Activated CD4-positive, alpha-beta memory T cell treated with anti-CD3 and anti-CD28 coated beads, Interleukin-2, amount 10 ng/mL, durations not matched to agents 7 days and 5 days (primary cell): ENCODE results near the gene OR6N1. TPM values are rescaled to one million over a fixed set of nuclear protein-coding genes. Genes with fewer than 3 reads are reported as not detected.
A peak's percentile ranks its signal among the peaks of the same experiment; 100 is the strongest.

Experiments
- CTCF ChIA-PET: fragments of 350-600 bp; sonication (Branson Sonifier 250); formaldehyde crosslinking; loops from one replicate; lab custom pipeline; 2021; ENCODE audit warnings: antibody characterized with exemption, inconsistent platforms; lab: Charles Lee
- POLR2A ChIA-PET: fragments of 350-600 bp; sonication (Branson Sonifier 250); formaldehyde crosslinking; loops from one replicate; lab custom pipeline; 2021; ENCODE audit warnings: antibody characterized with exemption; lab: Charles Lee
- DNase-seq: peaks from one replicate; pipeline ENCODE4 v3.0.0-alpha.2; 2020
- H3K27ac Mint-ChIP-seq: one replicate; pipeline ENCODE4 v1.8.0; 2021; ENCODE audit warnings: mild to moderate bottlenecking, mixed read lengths
- H3K27me3 Mint-ChIP-seq: one replicate; pipeline ENCODE4 v1.8.0; 2021; ENCODE audit warnings: mixed read lengths
- H3K36me3 Mint-ChIP-seq: one replicate; pipeline ENCODE4 v1.8.0; 2021; ENCODE audit warnings: low read depth, mixed read lengths
- H3K4me1 Mint-ChIP-seq: one replicate; pipeline ENCODE4 v1.8.0; 2021; ENCODE audit warnings: mixed read lengths
- H3K4me3 Mint-ChIP-seq: one replicate; pipeline ENCODE4 v1.8.0; 2021; ENCODE audit warnings: mild to moderate bottlenecking, mixed read lengths
- H3K9me3 Mint-ChIP-seq: one replicate; pipeline ENCODE4 v1.8.0; 2021; ENCODE audit warnings: mixed read lengths
- total RNA-seq, 2 experiments: library from RNA; stranded (reverse); gene quantifications; one replicate each; pipeline ENCODE4 v1.2.3, GENCODE V29; 2021

OR6N1 gene
- total RNA-seq, 2 experiments from 2014 or later, result not detected

DNA sequence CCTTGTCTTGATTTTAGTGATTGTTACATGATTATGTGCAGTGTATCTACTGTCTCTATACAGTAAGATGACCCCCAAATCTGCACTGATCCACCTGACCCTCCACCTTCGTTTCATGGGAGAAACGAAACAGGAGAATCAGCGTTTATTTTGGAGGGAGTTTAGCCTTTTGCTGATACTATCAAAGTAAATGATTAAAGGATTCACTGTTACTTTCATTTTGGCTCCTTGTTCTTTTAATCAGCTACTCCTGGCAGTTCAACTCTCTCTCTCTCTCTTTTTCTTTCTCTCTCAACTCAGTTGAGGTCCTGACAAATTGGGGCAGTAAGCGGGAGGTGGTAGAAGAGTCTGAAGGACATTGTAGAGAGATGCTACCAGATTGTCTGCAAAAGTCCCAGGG is 41.5 kb downstream of the OR6N1 start:
- Mint-ChIP-seq H3K36me3 (no peaks in the 10 kb centered on the region), H3K4me1 (no peaks in the 10 kb centered on the region), H3K4me3 (no peak overlapping the region), H3K9me3 (no peaks in the 10 kb centered on the region), H3K27me3 (peaks cover 5% of the 10 kb centered on the region), H3K27ac (no peak overlapping the region)
- no peak for DNase-seq
- POLR2A ChIA-PET, result no interaction called here
- CTCF ChIA-PET, result no interaction called here

DNA sequence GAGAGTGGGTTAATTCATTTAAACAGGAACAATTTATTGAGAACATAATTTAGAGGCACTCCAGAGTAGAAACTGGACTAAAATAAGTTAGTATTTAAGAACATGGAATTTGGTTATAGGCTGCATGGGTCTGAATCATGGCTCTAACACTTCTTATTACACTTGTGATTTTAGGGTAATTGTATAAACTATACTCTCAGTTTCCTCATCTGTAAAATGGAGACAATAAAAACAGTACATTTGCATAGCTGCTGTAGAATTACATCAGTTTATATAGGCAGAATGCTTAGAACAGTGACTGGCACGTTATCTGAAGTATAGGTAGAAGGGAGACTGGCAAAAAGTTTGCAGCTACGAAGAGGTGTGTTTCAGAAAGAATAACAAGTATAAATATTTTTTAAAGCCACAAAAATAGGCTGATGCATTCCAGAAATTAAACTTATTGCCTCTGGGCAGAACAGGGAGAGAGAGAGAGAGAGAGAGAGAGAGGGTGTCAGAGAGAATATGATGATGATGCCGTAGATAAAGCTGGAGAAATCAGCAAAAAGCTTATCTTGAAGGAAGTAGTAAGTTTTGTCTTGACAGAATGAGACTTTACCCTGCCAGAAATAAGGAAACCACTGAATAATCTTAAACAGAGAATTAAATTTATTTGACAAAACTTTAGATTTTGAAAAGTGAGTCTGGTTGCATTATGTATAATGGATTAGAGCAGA is 43.3 kb downstream of the OR6N1 start:
- no peaks in the 10 kb centered on the region for H3K4me1 Mint-ChIP-seq
- POLR2A ChIA-PET, result no interaction called here
- peaks cover 8% of the 10 kb centered on the region for H3K27me3 Mint-ChIP-seq

DNA sequence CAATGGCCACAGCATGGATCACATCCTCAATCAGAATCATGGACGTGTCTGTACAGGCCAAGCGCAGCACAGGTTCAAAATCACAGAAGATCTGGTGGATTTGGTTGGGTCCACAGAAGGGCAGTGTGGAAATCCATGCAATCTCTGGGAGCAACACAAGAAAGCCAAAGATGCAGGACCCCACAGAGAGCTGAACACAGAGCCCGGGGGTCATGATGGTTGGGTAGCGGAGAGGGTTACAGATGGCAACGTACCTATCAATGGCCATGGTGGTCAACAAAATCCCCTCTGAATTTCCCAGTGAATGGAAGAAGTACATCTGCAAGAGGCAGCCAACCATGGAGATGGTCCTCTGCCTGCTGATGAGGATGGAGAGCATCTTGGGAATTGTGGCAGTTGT is 47.6 kb downstream of the OR6N1 start:
- DNase-seq, result no peak
- Mint-ChIP-seq H3K27me3 (peaks cover 15% of the 10 kb centered on the region), H3K4me3 (no peak overlapping the region), H3K36me3 (no peaks in the 10 kb centered on the region), H3K4me1 (no peaks in the 10 kb centered on the region), H3K9me3 (no peaks in the 10 kb centered on the region), H3K27ac (no peak overlapping the region)
- ChIA-PET POLR2A (no interaction called here), CTCF (no interaction called here)

More for the DNA sequence above, 43.3 kb downstream of the OR6N1 start:
- Mint-ChIP-seq H3K27ac (no peak overlapping the region), H3K4me3 (no peak overlapping the region), H3K36me3 (no peaks in the 10 kb centered on the region), H3K9me3 (no peaks in the 10 kb centered on the region)
- no peak for DNase-seq
- CTCF ChIA-PET, result no interaction called here

- no peak within 1 kb of the TSS for H3K27ac Mint-ChIP-seq
- POLR2A ChIA-PET, result no interaction called here
- H3K27me3 Mint-ChIP-seq, result peaks cover 10% of the 10 kb centered on the region
- CTCF ChIA-PET, result no interaction called here
- no peaks in the 10 kb centered on the region for H3K9me3 Mint-ChIP-seq
- DNase-seq, result no peak
- peaks cover 11% of the 10 kb centered on the region for H3K4me1 Mint-ChIP-seq
- no peaks in the 10 kb centered on the region for H3K36me3 Mint-ChIP-seq
- H3K4me3 Mint-ChIP-seq, result no peak within 1 kb of the TSS
These were observed 51.4 kb downstream of the OR6N1 start, which contains the start of gene OR6K3 for GRCh38 chr1:158720620-158721019. Gene OR6K3, minus strand, starts transcription at chr1:158720720. Its CDS starts 2,605 bp downstream, at chr1:158718115.

GRCh38 chr1:158719664-158720063 is 52.3 kb downstream of the OR6N1 start:
- DNase-seq, result no peak
- no peak overlapping the region for H3K27ac Mint-ChIP-seq
- ChIA-PET CTCF (no interaction called here), POLR2A (no interaction called here)
- peaks cover 11% of the 10 kb centered on the region for H3K4me1 Mint-ChIP-seq
- no peaks in the 10 kb centered on the region for H3K9me3 Mint-ChIP-seq
- H3K4me3 Mint-ChIP-seq, result no peak overlapping the region
- peaks cover 9% of the 10 kb centered on the region for H3K27me3 Mint-ChIP-seq
- no peaks in the 10 kb centered on the region for H3K36me3 Mint-ChIP-seq

DNA sequence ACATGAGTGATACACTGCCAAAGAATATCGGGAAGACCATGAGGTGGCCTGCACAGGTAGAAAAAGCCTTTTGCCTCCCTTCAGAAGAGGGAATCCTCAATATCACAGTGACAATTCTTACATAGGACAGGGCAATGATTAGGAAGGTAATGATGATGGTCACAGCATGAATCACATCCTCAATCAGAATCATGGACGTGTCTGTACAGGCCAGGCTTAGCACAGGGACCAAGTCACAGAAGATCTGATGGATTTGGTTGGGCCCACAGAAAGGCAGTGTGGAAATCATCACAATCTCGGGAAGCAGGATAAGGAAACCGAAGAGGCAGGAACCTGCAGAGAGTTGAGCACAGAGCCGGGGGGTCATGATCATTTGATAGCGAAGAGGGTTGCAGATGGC is 54.7 kb downstream of the OR6N1 start:
- no peak for DNase-seq
- Mint-ChIP-seq H3K4me1 (peaks cover 11% of the 10 kb centered on the region), H3K27ac (no peak overlapping the region), H3K9me3 (no peaks in the 10 kb centered on the region), H3K4me3 (no peak overlapping the region), H3K36me3 (no peaks in the 10 kb centered on the region), H3K27me3 (peaks cover 7% of the 10 kb centered on the region)
- POLR2A ChIA-PET, result no interaction called here
- CTCF ChIA-PET, result no interaction called here

DNA sequence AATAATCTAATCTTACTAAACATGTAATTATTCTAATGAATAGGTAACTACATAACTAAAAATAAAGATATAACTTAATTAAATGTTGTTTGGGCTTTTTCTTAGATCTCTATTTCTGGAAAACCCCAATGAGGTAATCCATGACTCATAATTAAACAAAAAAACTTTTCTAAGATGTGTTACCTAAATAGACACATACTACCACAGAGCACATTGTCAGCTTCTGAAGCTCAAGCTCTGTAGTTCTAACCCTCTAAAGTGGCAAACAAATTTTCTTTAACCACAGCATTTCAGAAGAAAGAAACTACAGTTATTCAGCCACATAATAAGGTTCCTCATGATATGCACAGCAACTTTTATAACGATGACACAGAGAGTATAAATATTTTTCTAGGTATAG is 55.7 kb downstream of the OR6N1 start:
- peak overlapping the region; percentile 17 for H3K27ac Mint-ChIP-seq
- no peaks in the 10 kb centered on the region for H3K36me3 Mint-ChIP-seq
- CTCF ChIA-PET, result no interaction called here
- POLR2A ChIA-PET, result interaction anchor here (0.9 kb wide), 1 partner anchor 70 kb away, joined by 3 read pairs; no protein-coding TSS in a partner anchor
- DNase-seq, result no peak
- no peak overlapping the region for H3K4me3 Mint-ChIP-seq
- peaks cover 9% of the 10 kb centered on the region for H3K27me3 Mint-ChIP-seq
- no peaks in the 10 kb centered on the region for H3K9me3 Mint-ChIP-seq
- peaks cover 11% of the 10 kb centered on the region for H3K4me1 Mint-ChIP-seq

GRCh38 chr1:158714754-158715153 is 57.2 kb downstream of the OR6N1 start:
- no peaks in the 10 kb centered on the region for H3K36me3 Mint-ChIP-seq
- no peaks in the 10 kb centered on the region for H3K9me3 Mint-ChIP-seq
- peaks cover 7% of the 10 kb centered on the region for H3K27me3 Mint-ChIP-seq
- ChIA-PET POLR2A (no interaction called here), CTCF (no interaction called here)
- DNase-seq, result no peak
- H3K27ac Mint-ChIP-seq, result no peak overlapping the region
- H3K4me3 Mint-ChIP-seq, result no peak overlapping the region
- H3K4me1 Mint-ChIP-seq, result peaks cover 11% of the 10 kb centered on the region

Other genes starting within 250 kb of the OR6N1 start
- gene OR6Y1, start 217.8 kb downstream of the OR6N1 start, total RNA-seq, result not detected
- not detected for gene OR6P1, start 201.6 kb downstream of the OR6N1 start, total RNA-seq
- gene OR10X1, start 192.3 kb downstream of the OR6N1 start, total RNA-seq, result not detected
- not detected for gene OR10Z1, start 166.9 kb downstream of the OR6N1 start, total RNA-seq
- gene SPTA1, start 85.5 kb downstream of the OR6N1 start, total RNA-seq, result not detected
- gene OR6K2, start 71.5 kb downstream of the OR6N1 start, total RNA-seq, result not detected
- not detected for gene OR6K3, start 51.5 kb downstream of the OR6N1 start, total RNA-seq
- gene OR6K6, start 17.5 kb downstream of the OR6N1 start, total RNA-seq, result not detected
- not detected for gene OR6N2, start 9.0 kb upstream of the OR6N1 start, total RNA-seq
- gene MNDA, start 59.2 kb upstream of the OR6N1 start, total RNA-seq, result not detected
- gene PYHIN1, start 159.4 kb upstream of the OR6N1 start, total RNA-seq, result 10 to 100 TPM; 56.6 to 59.8 TPM
- 100 to 1,000 TPM; 394 to 395 TPM for gene IFI16, start 237.7 kb upstream of the OR6N1 start, total RNA-seq